T-cell (primary cell): ENCODE results near the gene TTC33. TPM values are rescaled to one million over a fixed set of nuclear protein-coding genes. Genes with fewer than 3 reads are reported as not detected.
A peak's percentile ranks its signal among the peaks of the same experiment; 100 is the strongest.
"Not testable (repeated sequence)": the region's sequence is repeated elsewhere in the genome, so short reads cannot be mapped to it uniquely, and the experiment has no call there.

ENCODE experiments used
- ATAC-seq, 4 experiments: fragments of 200-7000 bp in 3 of 4; fragments of 150-1000 bp in 1 of 4; cut with Tn5 transposase; replicated peaks in 1 of 4; 1 replicate in 3 of 4; 2 replicates in 1 of 4; pipeline ENCODE4 v1.10.0; 2021; ENCODE audit warnings: moderate library complexity in 3 of 4, mild to moderate bottlenecking in 2 of 4, moderate number of reproducible peaks in 1 of 4
- CTCF ChIA-PET, 2 donors: fragments of 300-600 bp; sonication (Branson Sonifier 250); formaldehyde crosslinking; loops; one replicate each; lab custom pipeline; 2022; ENCODE audit warnings: antibody characterized with exemption in 2 of 2; lab: Charles Lee
- POLR2A ChIA-PET, 2 donors: fragments of 300-600 bp; sonication (Branson Sonifier 250); formaldehyde crosslinking; loops; one replicate each; lab custom pipeline; 2022; ENCODE audit warnings: antibody characterized with exemption in 2 of 2; lab: Charles Lee
- DNase-seq, 35 experiments: peaks; one replicate each; pipeline versions ENCODE4 v3.0.0 to v3.0.0-alpha.2; 2013 to 2023
- H3K27ac ChIP-seq: one replicate; pipeline ENCODE4 v1.5.1; 2013; ENCODE audit warnings: low read length
- H3K27me3 ChIP-seq, 2 experiments: replicated peaks in 1 of 2; 1 replicate in 1 of 2; 2 replicates in 1 of 2; pipeline versions ENCODE4 v1.6.1 to v1.7.0; 2013; ENCODE audit warnings: low read length in 1 of 2, mixed read lengths in 1 of 2; ENCODE audit not compliant: control insufficient read depth in 2 of 2, insufficient read depth in 2 of 2; ENCODE audit errors: extremely low read depth in 1 of 2
- H3K36me3 ChIP-seq, 2 donors: 1 replicate in 1 of 2; 2 replicates in 1 of 2; pipeline versions ENCODE4 v1.6.1 to v1.7.0; 2013; ENCODE audit warnings: low read length in 1 of 2; ENCODE audit not compliant: control insufficient read depth in 2 of 2, insufficient read depth in 1 of 2; ENCODE audit errors: extremely low read depth in 1 of 2
- H3K4me1 ChIP-seq, 2 experiments: 1 replicate in 1 of 2; 2 replicates in 1 of 2; pipeline versions ENCODE4 v1.6.1 to v1.7.0; 2013; ENCODE audit warnings: low read length in 2 of 2, mixed read lengths in 1 of 2; ENCODE audit not compliant: insufficient read depth in 2 of 2, control insufficient read depth in 1 of 2; ENCODE audit errors: extremely low read depth in 1 of 2
- H3K4me3 ChIP-seq, 2 donors: 1 replicate in 1 of 2; 2 replicates in 1 of 2; pipeline versions ENCODE4 v1.5.1 to v1.7.0; 2013; ENCODE audit warnings: mild to moderate bottlenecking in 2 of 2, low read length in 1 of 2, moderate library complexity in 1 of 2; ENCODE audit not compliant: control insufficient read depth in 1 of 2; ENCODE audit errors: extremely low read depth in 1 of 2
- H3K9me3 ChIP-seq: 2 replicates; pipeline ENCODE4 v1.7.0; 2013
- H3K27ac Mint-ChIP-seq, 2 donors: one replicate each; pipeline ENCODE4 v1.8.0; 2020 to 2021; ENCODE audit warnings: mild to moderate bottlenecking in 2 of 2, mixed read lengths in 2 of 2
- H3K27me3 Mint-ChIP-seq, 2 donors: one replicate each; pipeline ENCODE4 v1.8.0; 2021 to 2022; ENCODE audit warnings: mixed read lengths in 2 of 2
- H3K36me3 Mint-ChIP-seq: one replicate; pipeline ENCODE4 v1.8.0; 2021; ENCODE audit warnings: mixed read lengths
- H3K4me1 Mint-ChIP-seq, 3 donors: one replicate each; pipeline ENCODE4 v1.8.0; 2020 to 2022; ENCODE audit warnings: mixed read lengths in 3 of 3, mild to moderate bottlenecking in 1 of 3
- H3K4me3 Mint-ChIP-seq, 3 donors: one replicate each; pipeline ENCODE4 v1.8.0; 2020 to 2022; ENCODE audit warnings: mild to moderate bottlenecking in 3 of 3, mixed read lengths in 3 of 3, moderate library complexity in 3 of 3
- H3K9me3 Mint-ChIP-seq, 3 donors: one replicate each; pipeline ENCODE4 v1.8.0; 2020 to 2022; ENCODE audit warnings: mixed read lengths in 3 of 3
- WGBS: methylation state at CpG from one replicate; pipeline ENCODE4 v1.1.5; 2013; ENCODE audit warnings: missing lambda C conversion rate; ENCODE audit not compliant: insufficient coverage; 5-methylcytosine and 5-hydroxymethylcytosine counted together
- total RNA-seq, 35 experiments: library from RNA in 6 of 35; stranded (reverse) in 6 of 35; fragments of 120-200 nt in 1 of 35; gene quantifications; one replicate each; pipeline versions ENCODE4 v1.2.1 to v1.2.4 and lab custom pipeline; 2013 to 2026

TTC33 gene
- total RNA-seq, 5 donors from 2014 or later (not counting 1 experiment from before 2014, with no cell fraction given), result 8.3 to 15.4 (median 13.6) TPM

DNA sequence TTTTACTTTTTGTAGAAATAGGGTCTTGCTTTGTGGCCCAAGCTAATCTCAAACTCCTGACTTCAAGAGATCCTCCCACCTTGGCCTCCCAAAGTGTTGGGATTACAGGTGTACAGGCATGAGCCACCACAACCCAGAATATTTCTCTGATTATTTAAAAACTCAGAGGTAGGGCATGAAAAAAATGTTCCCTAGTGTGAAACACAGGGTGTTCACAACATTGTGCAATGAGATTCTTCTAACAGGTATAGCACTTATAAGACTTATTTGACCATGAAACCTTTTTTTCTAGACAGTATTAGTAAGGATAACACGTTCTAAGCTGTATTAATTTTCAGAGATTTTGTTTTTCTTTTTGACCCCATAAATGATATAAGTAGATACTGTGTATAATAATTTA lies 89.1 kb downstream of the TTC33 start:
- no peaks in the 10 kb centered on the region for H3K9me3 Mint-ChIP-seq
- peaks cover 7 to 29% of the 10 kb centered on the region in 2 experiments for H3K4me1 ChIP-seq
- H3K27ac Mint-ChIP-seq, result no peak overlapping the region
- ChIA-PET POLR2A (no interaction called here), CTCF (interaction anchor here in 1 of 2 donors (0.6 kb wide), 1 partner anchor 14 kb away, joined by 3 read pairs; no protein-coding TSS in a partner anchor)
- no peaks in the 10 kb centered on the region for H3K36me3 Mint-ChIP-seq
- H3K9me3 ChIP-seq, result no peaks in the 10 kb centered on the region
- H3K4me1 Mint-ChIP-seq, result peaks cover 27 to 34% (median 28%) of the 10 kb centered on the region in 3 donors
- WGBS, result no CpG with 5 or more reads among the region's 1 CpG
- H3K4me3 Mint-ChIP-seq, result no peak overlapping the region
- H3K36me3 ChIP-seq, result no peaks in the 10 kb centered on the region
- H3K27ac ChIP-seq, result no peak overlapping the region
- ATAC-seq, result no peak
- no peaks in the 10 kb centered on the region for H3K27me3 Mint-ChIP-seq
- H3K27me3 ChIP-seq, result no peaks in the 10 kb centered on the region
- no peak overlapping the region for H3K4me3 ChIP-seq
- no peak for DNase-seq

DNA sequence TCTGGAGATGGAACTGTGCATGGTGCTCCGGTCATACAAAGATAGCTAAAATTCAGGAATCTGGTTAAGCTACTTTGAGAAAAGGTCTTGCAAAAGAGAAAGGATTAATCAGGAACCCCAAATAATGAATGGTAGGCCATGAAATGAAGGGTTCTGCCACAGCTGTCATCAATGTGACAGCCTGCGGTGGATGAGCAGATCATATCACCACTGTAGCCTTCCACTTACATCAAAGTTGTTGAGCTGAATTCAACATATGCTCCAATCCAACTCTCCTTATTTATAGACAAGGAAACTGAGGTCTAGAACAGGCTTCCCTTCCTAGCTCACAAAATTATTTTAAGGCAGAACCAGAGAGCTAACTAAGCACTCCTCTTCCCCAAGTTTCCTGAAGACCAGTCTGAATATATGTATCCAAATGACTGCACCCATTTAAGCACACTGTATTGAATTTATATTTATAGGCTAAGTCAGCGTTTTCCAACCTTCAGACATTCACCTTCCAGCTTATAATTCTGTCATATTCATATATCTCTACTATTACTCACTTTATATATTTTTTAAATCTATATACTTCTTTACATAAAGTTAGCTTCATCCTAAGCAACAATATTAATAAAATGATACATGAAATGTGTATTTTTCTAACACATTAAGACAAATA lies 90.0 kb downstream of the TTC33 start:
- WGBS, result 100% methylated on average over 2 of the region's 3 CpGs
- ATAC-seq (no peak), DNase-seq (no peak)
- H3K27me3 ChIP-seq, result no peaks in the 10 kb centered on the region
- Mint-ChIP-seq H3K36me3 (no peaks in the 10 kb centered on the region), H3K4me1 (peaks cover 20 to 26% (median 22%) of the 10 kb centered on the region in 3 donors), H3K27me3 (no peaks in the 10 kb centered on the region), H3K9me3 (no peaks in the 10 kb centered on the region), H3K27ac (no peak overlapping the region), H3K4me3 (no peak overlapping the region)
- no peaks in the 10 kb centered on the region for H3K36me3 ChIP-seq
- ChIA-PET CTCF (interaction anchor here in 1 of 2 donors (0.6 to 1.3 kb wide), 2 partner anchors 11 to 13 kb away, joined by 3 read pairs; no protein-coding TSS in a partner anchor), POLR2A (interaction anchor here in 1 of 2 donors (0.5 to 0.8 kb wide), 2 partner anchors 77 to 1837 kb away, joined by 3 to 4 read pairs; no protein-coding TSS in a partner anchor)
- H3K4me1 ChIP-seq, result peaks cover 7 to 23% of the 10 kb centered on the region in 2 experiments
- H3K4me3 ChIP-seq, result no peak overlapping the region
- no peaks in the 10 kb centered on the region for H3K9me3 ChIP-seq
- H3K27ac ChIP-seq, result no peak overlapping the region

DNA sequence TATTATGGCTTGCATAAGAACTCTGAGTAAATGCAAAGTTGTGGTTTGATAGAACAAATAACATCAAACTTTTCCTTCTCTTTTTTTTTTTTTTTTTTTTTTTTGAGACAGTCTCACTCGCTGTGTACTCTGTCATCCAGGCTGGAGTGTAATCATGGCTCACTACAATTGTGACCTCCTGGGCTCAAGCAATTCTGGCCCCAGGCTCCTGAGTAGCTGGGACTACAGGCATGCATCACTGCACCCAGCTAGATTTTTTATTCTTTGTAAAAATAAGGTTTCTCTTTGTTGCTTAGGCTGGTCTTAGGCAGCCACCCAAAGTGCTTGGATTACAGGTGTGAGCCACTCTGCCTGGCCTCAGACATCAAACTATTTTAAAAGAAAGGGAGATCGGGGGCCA lies 95.0 kb downstream of the TTC33 start:
- Mint-ChIP-seq H3K9me3 (no peaks in the 10 kb centered on the region), H3K4me1 (peaks cover 17 to 24% (median 24%) of the 10 kb centered on the region in 3 donors), H3K27ac (no peak overlapping the region), H3K36me3 (no peaks in the 10 kb centered on the region), H3K4me3 (no peak overlapping the region), H3K27me3 (no peaks in the 10 kb centered on the region)
- H3K9me3 ChIP-seq, result no peaks in the 10 kb centered on the region
- H3K4me1 ChIP-seq, result peaks cover 0 to 3% of the 10 kb centered on the region in 2 experiments
- DNase-seq (no peak), ATAC-seq (no peak)
- POLR2A ChIA-PET, result interaction anchor here in 1 of 2 donors (1.1 kb wide), 1 partner anchor 23 kb away, joined by 3 read pairs; no protein-coding TSS in a partner anchor
- no peaks in the 10 kb centered on the region for H3K27me3 ChIP-seq
- H3K36me3 ChIP-seq, result no peaks in the 10 kb centered on the region
- H3K27ac ChIP-seq, result no peak overlapping the region
- H3K4me3 ChIP-seq, result no peak overlapping the region
- CTCF ChIA-PET, result no interaction called here
- no CpG with 5 or more reads among the region's 2 CpGs for WGBS

DNA sequence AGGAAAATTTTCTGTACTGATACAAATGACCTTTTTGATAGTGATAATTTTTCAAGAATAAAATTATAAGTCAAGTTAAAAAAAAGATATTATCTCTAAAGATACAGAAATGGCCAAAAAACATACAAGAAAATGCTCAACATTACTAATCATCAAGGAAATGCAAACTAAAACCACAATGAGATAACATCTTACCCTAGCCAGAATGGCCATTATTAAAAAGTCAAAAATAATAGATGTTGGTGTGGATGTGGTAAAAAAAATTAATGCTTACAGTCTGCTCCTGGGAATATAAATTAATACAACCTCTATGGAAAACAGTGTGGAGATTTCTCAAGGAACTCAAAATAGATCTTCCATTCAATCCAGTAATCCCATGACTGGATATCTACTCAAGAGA lies 99.0 kb downstream of the TTC33 start:
- Histone ChIP-seq H3K9me3 (no peaks in the 10 kb centered on the region), H3K4me1 (peaks cover 18 to 29% of the 10 kb centered on the region in 2 experiments), H3K36me3 (no peaks in the 10 kb centered on the region), H3K27ac (no peak overlapping the region), H3K27me3 (no peaks in the 10 kb centered on the region), H3K4me3 (no peak overlapping the region)
- POLR2A ChIA-PET, result no interaction called here
- Mint-ChIP-seq H3K4me3 (no peak overlapping the region), H3K9me3 (no peaks in the 10 kb centered on the region), H3K36me3 (no peaks in the 10 kb centered on the region), H3K27ac (peak overlapping the region in 1 of 2 donors; percentile 31), H3K27me3 (no peaks in the 10 kb centered on the region), H3K4me1 (peaks cover 56 to 63% (median 62%) of the 10 kb centered on the region in 3 donors)
- ATAC-seq (no peak), DNase-seq (no peak)
- CTCF ChIA-PET, result no interaction called here

DNA sequence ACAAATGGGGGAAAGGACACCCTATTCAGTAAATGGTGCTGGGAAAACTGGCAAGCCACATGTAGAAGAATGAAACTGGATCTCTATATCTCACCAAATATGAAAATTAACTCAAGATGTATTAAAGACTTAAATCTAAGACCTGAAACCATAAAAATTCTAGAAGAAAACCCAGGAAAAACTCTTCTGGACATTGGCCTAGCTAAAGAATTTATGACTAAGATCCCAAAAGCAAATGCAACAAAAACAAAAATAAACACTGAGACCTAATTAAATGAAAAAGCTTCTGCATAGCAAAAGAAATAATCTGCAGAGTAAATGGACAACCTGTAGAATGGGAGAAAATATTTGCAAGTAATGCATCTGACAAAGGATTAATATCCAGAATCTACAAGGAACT lies 99.7 kb downstream of the TTC33 start:
- H3K4me3 Mint-ChIP-seq, H3K36me3 Mint-ChIP-seq, H3K27me3 Mint-ChIP-seq, H3K4me3 ChIP-seq, H3K36me3 ChIP-seq, H3K27me3 ChIP-seq, H3K9me3 ChIP-seq, DNase-seq, ATAC-seq, H3K27ac ChIP-seq, H3K9me3 Mint-ChIP-seq: not testable (repeated sequence)
- peaks cover 18 to 29% of the 10 kb centered on the region in 2 experiments for H3K4me1 ChIP-seq
- H3K27ac Mint-ChIP-seq, result peak overlapping the region; percentile 68 to 87
- ChIA-PET CTCF (interaction anchor here in 1 of 2 donors (1.6 to 2.1 kb wide), 2 partner anchors 22 to 33 kb away, joined by 4 to 5 read pairs; no protein-coding TSS in a partner anchor), POLR2A (interaction anchor here in 1 of 2 donors (0.7 kb wide), 1 partner anchor 13 kb away, joined by 4 read pairs; no protein-coding TSS in a partner anchor)
- H3K4me1 Mint-ChIP-seq, result peaks cover 56 to 65% (median 62%) of the 10 kb centered on the region in 3 donors

DNA sequence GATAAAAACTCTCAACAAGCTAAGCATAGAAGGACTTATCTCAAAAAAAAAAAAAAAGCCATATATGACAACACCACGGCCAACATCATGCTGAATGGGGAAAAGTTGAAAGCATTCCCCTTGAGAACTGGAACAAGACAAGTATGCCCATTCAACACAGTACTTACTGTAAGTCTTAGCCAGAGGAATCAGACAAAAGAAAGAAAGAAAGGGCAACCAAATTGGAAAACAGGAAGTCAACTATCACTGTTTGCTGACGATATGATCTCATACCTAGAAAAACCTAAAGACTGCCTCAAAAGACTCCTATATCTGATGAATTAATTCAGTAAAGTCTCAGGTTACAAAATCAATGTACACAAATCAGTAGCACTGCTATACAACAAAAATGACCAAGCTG lies 100.6 kb downstream of the TTC33 start:
- H3K4me1 Mint-ChIP-seq, result peaks cover 61 to 74% (median 67%) of the 10 kb centered on the region in 3 donors
- DNase-seq (peak in 1 of 35 experiments; percentile 37), ATAC-seq (peak; percentile 30 to 39 (median 32))
- peak overlapping the region; percentile 64 to 85 (median 75) for H3K4me3 Mint-ChIP-seq
- Histone ChIP-seq H3K27ac (peak overlapping the region; percentile 83), H3K9me3 (no peaks in the 10 kb centered on the region), H3K36me3 (no peaks in the 10 kb centered on the region), H3K4me1 (peaks cover 18 to 34% of the 10 kb centered on the region in 2 experiments), H3K4me3 (peak overlapping the region in 1 of 2 donors; percentile 20), H3K27me3 (no peaks in the 10 kb centered on the region)
- no peaks in the 10 kb centered on the region for H3K36me3 Mint-ChIP-seq
- no peaks in the 10 kb centered on the region for H3K27me3 Mint-ChIP-seq
- CTCF ChIA-PET, result interaction anchor here (0.6 to 2.1 kb wide), 7 partner anchors 10 to 1186 kb away, joined by 3 to 8 read pairs (median 5); no protein-coding TSS in a partner anchor
- WGBS, result 17% methylated on average over 1 of the region's 2 CpGs
- no peaks in the 10 kb centered on the region for H3K9me3 Mint-ChIP-seq
- POLR2A ChIA-PET, result interaction anchor here (0.6 to 1.4 kb wide), 6 partner anchors 14 to 166 kb away, joined by 3 to 8 read pairs (median 4); no protein-coding TSS in a partner anchor
- peak overlapping the region; percentile 96 to 99 for H3K27ac Mint-ChIP-seq
